GM12878 (cell line): Measurements from ENCODE around the gene UBA6. TPM values are rescaled to one million over a fixed set of nuclear protein-coding genes. Genes with fewer than 3 reads are reported as not detected.

ENCODE experiments used
- ATAC-seq: fragments of 200-7000 bp; cut with Tn5 transposase; 3 replicates; pipeline ENCODE4 v1.9.1; 2020; ENCODE audit warnings: mild to moderate bottlenecking, moderate library complexity
- BruUV-seq: library from RNA; stranded (reverse); fragments of 400-500 nt; replicated peaks from 2 replicates; lab custom pipeline; 2021; lab: Mats Ljungman, UMichigan
- CTCF ChIA-PET: fragments of 300-600 bp; sonication (Branson Sonifier 250); formaldehyde crosslinking; extraction: SDS; loops from one replicate; lab custom pipeline; 2021; ENCODE audit warnings: inconsistent platforms; lab: Yijun Ruan, JAX
- POLR2A ChIA-PET: fragments of 350-600 bp; formaldehyde crosslinking; extraction: SDS; loops from one replicate; lab custom pipeline; 2021; ENCODE audit warnings: inconsistent platforms; lab: Charles Lee
- RAD21 ChIA-PET: fragments of 300-600 bp; sonication (Branson Sonifier 250); formaldehyde crosslinking; loops from one replicate; lab custom pipeline; 2023; ENCODE audit warnings: antibody characterized with exemption; ENCODE audit not compliant: unreplicated experiment; lab: Charles Lee
- SMC1A ChIA-PET: fragments of 300-600 bp; sonication (Branson Sonifier 250); formaldehyde crosslinking; loops from one replicate; lab custom pipeline; 2023; ENCODE audit not compliant: unreplicated experiment, uncharacterized antibody; lab: Charles Lee
- DNase-seq: peaks from one replicate; pipeline ENCODE4 v3.0.0-alpha.2; 2011; ENCODE audit warnings: low read depth, low spot score
- FAIRE-seq: peaks from 3 replicates; lab custom pipeline; 2011; peaks lifted over from hg19 to GRCh38; lab: Jason Lieb, UNC
- H2AFZ ChIP-seq: 2 replicates; pipeline ENCODE4 v1.6.0; 2011; ENCODE audit warnings: low read depth, low read length, control low read depth; ENCODE audit not compliant: control insufficient read depth
- H3K27ac ChIP-seq: 2 replicates; pipeline ENCODE4 v1.5.1; 2011; ENCODE audit warnings: control low read depth; ENCODE audit not compliant: control insufficient read depth, insufficient read depth
- H3K27me3 ChIP-seq, 2 experiments: replicated peaks in 1 of 2; 2 replicates each; pipeline versions ENCODE4 v1.6.0 to v1.6.1; 2011; ENCODE audit warnings: low read length in 1 of 2; ENCODE audit not compliant: control insufficient read depth in 2 of 2, insufficient read depth in 2 of 2
- H3K36me3 ChIP-seq, 2 experiments: 2 replicates each; pipeline ENCODE4 v1.5.1; 2011; ENCODE audit warnings: low read length in 1 of 2; ENCODE audit not compliant: control insufficient read depth in 2 of 2, insufficient read depth in 2 of 2
- H3K4me1 ChIP-seq: 2 replicates; pipeline ENCODE4 v1.6.1; 2011; ENCODE audit warnings: mild to moderate bottlenecking, low read length, moderate library complexity, mixed read lengths; ENCODE audit not compliant: control insufficient read depth, insufficient read depth
- H3K4me2 ChIP-seq: 2 replicates; pipeline ENCODE4 v1.6.0; 2011; ENCODE audit warnings: control low read depth; ENCODE audit not compliant: control insufficient read depth, insufficient read depth
- H3K4me3 ChIP-seq: fragments of 200-600 bp; sonication (generic); 2 replicates; pipeline ENCODE4 v1.5.1; 2016
- H3K79me2 ChIP-seq: 2 replicates; pipeline ENCODE4 v1.6.0; 2011; ENCODE audit warnings: low read length; ENCODE audit not compliant: control insufficient read depth, insufficient read depth
- H3K9ac ChIP-seq: 2 replicates; pipeline ENCODE4 v1.8.0; 2011; ENCODE audit warnings: low read length, control low read depth, mixed read lengths; ENCODE audit not compliant: control insufficient read depth, insufficient read depth
- H3K9me3 ChIP-seq: replicated peaks from 3 replicates; pipeline ENCODE4 v1.5.1; 2011; ENCODE audit warnings: mild to moderate bottlenecking, low read length; ENCODE audit not compliant: control insufficient read depth, insufficient read depth
- H4K20me1 ChIP-seq: 2 replicates; pipeline ENCODE4 v1.6.0; 2011; ENCODE audit not compliant: control insufficient read depth, insufficient read depth
- BACH1 ChIP-seq: fragments of 450-650 bp; IDR thresholded peaks from 2 replicates; pipeline ENCODE4 v1.6.1; 2017; ENCODE audit warnings: mild to moderate bottlenecking, borderline replicate concordance
- CREM ChIP-seq: IDR thresholded peaks from 2 replicates; pipeline ENCODE4 v1.6.1; 2014; ENCODE audit warnings: antibody characterized with exemption, low read depth
- CTCF ChIP-seq, 3 experiments: IDR thresholded peaks in 2 of 3; conservative IDR thresholded peaks in 1 of 3; 2 replicates each; pipeline ENCODE4 v1.5.1; 2011; ENCODE audit warnings: low read depth in 3 of 3, low read length in 3 of 3, mild to moderate bottlenecking in 3 of 3, control low read depth in 2 of 3, moderate library complexity in 2 of 3, inconsistent platforms in 1 of 3, mixed read lengths in 1 of 3; ENCODE audit not compliant: control insufficient read depth in 2 of 3, insufficient read depth in 1 of 3; ENCODE audit errors: extremely low read depth in 1 of 3
- DPF2 ChIP-seq: fragments of 450-650 bp; IDR thresholded peaks from 2 replicates; pipeline ENCODE4 v1.6.1; 2017; ENCODE audit warnings: mild to moderate bottlenecking
- KAT2A ChIP-seq: conservative IDR thresholded peaks from 2 replicates; pipeline ENCODE4 v1.6.1; 2011; ENCODE audit warnings: low read depth, low read length; ENCODE audit not compliant: control insufficient read depth
- MEF2B ChIP-seq: fragments of 450-650 bp; IDR thresholded peaks from 2 replicates; pipeline ENCODE4 v1.6.1; 2018; ENCODE audit warnings: mild to moderate bottlenecking, moderate library complexity; ENCODE audit not compliant: partially characterized antibody, poor library complexity, severe bottlenecking
- MTA2 ChIP-seq: fragments of 450-650 bp; IDR thresholded peaks from 2 replicates; pipeline ENCODE4 v1.6.1; 2016; ENCODE audit warnings: low read depth, mild to moderate bottlenecking, moderate library complexity
- NFIC ChIP-seq: IDR thresholded peaks from 2 replicates; pipeline ENCODE4 v1.6.1; 2012; ENCODE audit warnings: low read depth, mild to moderate bottlenecking, inconsistent platforms, low read length, moderate library complexity
- NRF1 ChIP-seq: conservative IDR thresholded peaks from 2 replicates; pipeline ENCODE4 v1.6.1; 2011; ENCODE audit warnings: mild to moderate bottlenecking, low read depth, low read length, improper control_type of control experiment
- PBX3 ChIP-seq: IDR thresholded peaks from 2 replicates; pipeline ENCODE4 v1.6.1; 2011; ENCODE audit warnings: mild to moderate bottlenecking, low read depth, low read length, moderate library complexity; ENCODE audit not compliant: insufficient replicate concordance
- RAD21 ChIP-seq: IDR thresholded peaks from 2 replicates; pipeline ENCODE4 v1.6.1; 2011; ENCODE audit warnings: mild to moderate bottlenecking, low read depth, low read length, moderate library complexity; ENCODE audit not compliant: insufficient read depth
- SIX5 ChIP-seq: IDR thresholded peaks from 2 replicates; pipeline ENCODE4 v1.6.1; 2011; ENCODE audit warnings: mild to moderate bottlenecking, low read depth, low read length, moderate library complexity; ENCODE audit not compliant: severe bottlenecking
- SPI1 ChIP-seq: IDR thresholded peaks from 2 replicates; pipeline ENCODE4 v1.6.1; 2011; ENCODE audit warnings: low read depth, mild to moderate bottlenecking, low read length, moderate library complexity, borderline replicate concordance; ENCODE audit not compliant: insufficient read depth
- ZBTB4 ChIP-seq: fragments of 450-650 bp; formaldehyde crosslinking; IDR thresholded peaks from 2 replicates; pipeline ENCODE4 v1.4.0; 2022; ENCODE audit warnings: mild to moderate bottlenecking, moderate library complexity
- WGBS: methylation state at CpG from one replicate; pipeline ENCODE4 v1.1.6; 2016; ENCODE audit warnings: low lambda C conversion rate; ENCODE audit not compliant: insufficient replicate concordance, insufficient coverage; ENCODE audit errors: missing lambda C conversion rate; 5-methylcytosine and 5-hydroxymethylcytosine counted together
- in situ Hi-C: fragments of 300-500 bp; cut with MboI; formaldehyde crosslinking; loops from 9 replicates; pipeline ENCODE4 v1.14.3; 2018; ENCODE audit warnings: mixed read lengths
- intact Hi-C: fragments of 100-400 bp; cut with micrococcal nuclease; formaldehyde crosslinking; loops from one replicate; pipeline ENCODE4 v1.14.2; 2022; ENCODE audit not compliant: unreplicated experiment
- polyA plus RNA-seq, 11 experiments: library from polyadenylated mRNA; depleted of rRNA in 4 of 11; unstranded in 6 of 11; stranded (reverse) in 5 of 11; fragments of >200 nt; fragmentation: Nextera tagmentation in 4 of 11; fragmentation: Illumina TruSeq in 1 of 11; extraction: Ambion mirVana in 4 of 11; extraction: Trizol in 1 of 11; gene quantifications; 1 replicate in 1 of 11; 2 replicates in 10 of 11; pipeline versions ENCODE4 v1.2.1 to v1.2.3, GENCODE V29; 2011 to 2016; ENCODE audit warnings: inconsistent platforms in 2 of 11, missing spikeins in 2 of 11, low read depth in 1 of 11
- total RNA-seq, 4 experiments: library from RNA; depleted of rRNA in 3 of 4; stranded (reverse); fragments of >200 nt in 3 of 4; fragmentation: Illumina TruSeq in 1 of 4; extraction: Trizol in 1 of 4; gene quantifications; 2 replicates each; pipeline versions ENCODE4 v1.2.1 to v1.2.3, GENCODE V29; 2013 to 2021

UBA6 gene
- total and polyA plus RNA-seq, 10 of the 15 experiments (the other 5 are each of a cell fraction or from before 2014, with no cell fraction given): 7.9 to 70.6 (median 34.7) TPM

- no peak for TF ChIP-seq NRF1
- TF ChIP-seq PBX3: no peak
- TF ChIP-seq MEF2B: no peak
- TF ChIP-seq CREM: no peak
- TF ChIP-seq KAT2A: no peak
- no peak for TF ChIP-seq ZBTB4 (CRISPR knock-in tag)
Observed at GRCh38 chr4:67749286-67749685, 48.3 kb upstream of the UBA6 start (continued).

- intact Hi-C loops: loop anchor here (2.0 to 10.0 kb wide), 3 partner anchors 168 to 428 kb away; no protein-coding TSS in a partner anchor
- ATAC-seq (peak; percentile 56), DNase-seq (peak; percentile 13), FAIRE-seq (no peak)
- no peaks in the 10 kb centered on the region for H3K9me3 ChIP-seq
- no peak overlapping the region for H3K27ac ChIP-seq
- H2AFZ ChIP-seq: no peak overlapping the region; the same call in 1 of the 2 replicates
- no peak overlapping the region for H3K4me2 ChIP-seq
- in situ Hi-C loops: no loop called here
- H4K20me1 ChIP-seq: no peaks in the 10 kb centered on the region
- POLR2A ChIA-PET: interaction anchor here (0.9 kb wide), 1 partner anchor 164 kb away, joined by 5 read pairs; no protein-coding TSS in a partner anchor
- no peaks in the 10 kb centered on the region for H3K79me2 ChIP-seq
- H3K4me1 ChIP-seq: no peaks in the 10 kb centered on the region
- RAD21 ChIA-PET: interaction anchor here (0.8 to 1.9 kb wide), 14 partner anchors 8 to 429 kb away, joined by 3 to 8 read pairs (median 4); partner anchors contain the start of genes CENPC, STAP1 and UBA6
- WGBS: 59% methylated on average over 5 of the region's 5 CpGs
- H3K36me3 ChIP-seq: no peaks in the 10 kb centered on the region
- no peak overlapping the region for H3K9ac ChIP-seq
- no TSS peak for BruUV-seq
- no peak overlapping the region for H3K4me3 ChIP-seq
- SMC1A ChIA-PET: interaction anchor here (0.7 to 2.9 kb wide), 24 partner anchors 8 to 429 kb away, joined by 3 to 22 read pairs (median 6); partner anchors contain the start of genes STAP1 and UBA6
- CTCF ChIA-PET: interaction anchor here (0.6 to 6.9 kb wide), 37 partner anchors 8 to 1383 kb away, joined by 3 to 94 read pairs (median 6); partner anchors contain the start of genes CENPC, STAP1 and UBA6
- no peaks in the 10 kb centered on the region for H3K27me3 ChIP-seq
- TF ChIP-seq SIX5 (no peak), BACH1 (no peak), CTCF (IDR thresholded peaks at IDR 0.05 in 2 of 3, conservative IDR thresholded peaks at IDR 0.05 in 1 of 3; ENCODE audit: control insufficient read depth in 2 of 3, extremely low read depth in 1 of 3, insufficient read depth in 1 of 3, low read depth in 3 of 3, low read length in 3 of 3) (peak in 2 of 3 experiments; percentile 51 to 52; a peak in 3 of 6 replicates), NFIC (no peak), SPI1 (no peak), DPF2 (no peak), MTA2 (no peak), RAD21 (peak; percentile 43; the same call in 1 of the 2 replicates)
Observed at GRCh38 chr4:67746797-67747495, 46.0 kb upstream of the UBA6 start.
